HCT116 (cell line): ENCODE measurements around the gene TTYH2. TPM values are rescaled to one million over a fixed set of nuclear protein-coding genes. Genes with fewer than 3 reads are reported as not detected.
"Not testable (repeated sequence)": the region's sequence is repeated elsewhere in the genome, so short reads cannot be mapped to it uniquely, and the experiment has no call there.

ENCODE experiments used
- ATAC-seq: fragments of 200-7000 bp; cut with Tn5 transposase; 2 replicates; pipeline ENCODE4 v1.9.1; 2020; ENCODE audit warnings: mild to moderate bottlenecking, moderate library complexity
- BruUV-seq: library from RNA; stranded (reverse); fragments of 400-500 nt; replicated peaks from 2 replicates; lab custom pipeline; 2021; lab: Mats Ljungman, UMichigan
- CTCF ChIA-PET: fragments of 300-600 bp; sonication (Branson Sonifier 250); formaldehyde crosslinking; loops from one replicate; lab custom pipeline; 2021; ENCODE audit warnings: antibody characterized with exemption; lab: Charles Lee
- POLR2A ChIA-PET: fragments of 300-600, 350-600 bp; sonication (Branson Sonifier 250); formaldehyde crosslinking; loops from one replicate; lab custom pipeline; 2021; ENCODE audit warnings: antibody characterized with exemption; lab: Charles Lee
- RAD21 ChIA-PET, 2 experiments: fragments of 300-600 bp; sonication (Branson Sonifier 250); formaldehyde crosslinking; loops; one replicate each; lab custom pipeline; 2023; ENCODE audit warnings: low total read pairs in 2 of 2; ENCODE audit not compliant: uncharacterized antibody in 2 of 2, unreplicated experiment in 2 of 2, low non-redundant PET in 1 of 2; lab: Charles Lee
- DNase-seq: peaks from one replicate; pipeline ENCODE4 v3.0.0-alpha.2; 2010; ENCODE audit warnings: low read depth, low spot score
- H2AFZ ChIP-seq: fragments of 200-600 bp; shearing (Covaris generic), sonication (generic); 2 replicates; pipeline ENCODE4 v1.6.1; 2017; ENCODE audit warnings: low read depth, mixed run types, mixed read lengths, antibody characterized with exemption, low read length; ENCODE audit not compliant: poor library complexity, severe bottlenecking
- H3K27ac ChIP-seq: 2 replicates; pipeline ENCODE4 v1.5.1; 2012; ENCODE audit warnings: low read depth, low read length
- H3K27me3 ChIP-seq: fragments of 200-600 bp; sonication (generic); 2 replicates; pipeline ENCODE4 v1.6.1; 2016; ENCODE audit warnings: mixed run types, low read length, mixed read lengths; ENCODE audit not compliant: insufficient read depth
- H3K36me3 ChIP-seq, 2 experiments: fragments of 200-500 bp in 1 of 2; fragments of 200-600 bp in 1 of 2; sonication (Bioruptor generic) in 1 of 2; sonication (generic) in 1 of 2; 2 replicates each; pipeline versions ENCODE4 v1.5.1 to v1.6.1; 2014 to 2016; ENCODE audit warnings: low read length in 2 of 2, inconsistent platforms in 1 of 2, mixed read lengths in 1 of 2, mixed run types in 1 of 2; ENCODE audit not compliant: insufficient read depth in 2 of 2, control insufficient read depth in 1 of 2
- H3K4me1 ChIP-seq, 2 experiments: fragments of 200-600 bp in 1 of 2; sonication (generic) in 1 of 2; 2 replicates each; pipeline versions ENCODE4 v1.5.1 to v1.6.1; 2012 to 2017; ENCODE audit warnings: low read length in 2 of 2, inconsistent platforms in 1 of 2, mild to moderate bottlenecking in 1 of 2, mixed read lengths in 1 of 2, mixed run types in 1 of 2, moderate library complexity in 1 of 2; ENCODE audit not compliant: insufficient read depth in 2 of 2, control insufficient read depth in 1 of 2
- H3K4me2 ChIP-seq: fragments of 200-600 bp; sonication (generic); 2 replicates; pipeline ENCODE4 v1.6.1; 2017; ENCODE audit warnings: mixed run types, low read length, mixed read lengths
- H3K4me3 ChIP-seq, 2 experiments: fragments of 200-600 bp in 1 of 2; sonication (generic) in 1 of 2; replicated peaks in 1 of 2; 2 replicates each; pipeline ENCODE4 v1.5.1; 2011 to 2016; ENCODE audit warnings: low read length in 2 of 2, control low read depth in 1 of 2, low read depth in 1 of 2, mild to moderate bottlenecking in 1 of 2, mixed read lengths in 1 of 2, mixed run types in 1 of 2
- H3K79me2 ChIP-seq: fragments of 200-600 bp; sonication (generic); 2 replicates; pipeline ENCODE4 v1.6.1; 2017; ENCODE audit warnings: mild to moderate bottlenecking, mixed run types, low read length, moderate library complexity, mixed read lengths; ENCODE audit not compliant: insufficient read depth
- H3K9ac ChIP-seq: fragments of 200-600 bp; sonication (generic); 2 replicates; pipeline ENCODE4 v1.6.1; 2016; ENCODE audit warnings: low read length, mixed read lengths
- H3K9me2 ChIP-seq: fragments of 200-600 bp; sonication (generic), shearing (Covaris generic); 2 replicates; pipeline ENCODE4 v1.6.1; 2017; ENCODE audit warnings: mixed run types, mild to moderate bottlenecking, moderate library complexity; ENCODE audit not compliant: insufficient read depth
- H3K9me3 ChIP-seq, 2 experiments: fragments of 200-500 bp in 1 of 2; fragments of 200-600 bp in 1 of 2; sonication (Bioruptor generic) in 1 of 2; sonication (generic) in 1 of 2; 2 replicates each; pipeline ENCODE4 v1.6.1; 2014 to 2017; ENCODE audit warnings: low read length in 2 of 2, mixed read lengths in 2 of 2, inconsistent platforms in 1 of 2, low read depth in 1 of 2, mild to moderate bottlenecking in 1 of 2, mixed run types in 1 of 2, moderate library complexity in 1 of 2; ENCODE audit not compliant: control insufficient read depth in 1 of 2, insufficient read depth in 1 of 2
- H4K20me1 ChIP-seq: fragments of 200-600 bp; sonication (generic), shearing (Covaris generic); 2 replicates; pipeline ENCODE4 v1.6.1; 2017; ENCODE audit warnings: mixed run types, mild to moderate bottlenecking, moderate library complexity; ENCODE audit not compliant: insufficient read depth
- EZH2 ChIP-seq: fragments of 200-600 bp; sonication (generic); IDR thresholded peaks from 2 replicates; pipeline ENCODE4 v1.6.1; 2017; ENCODE audit warnings: antibody characterized with exemption, mixed run types
- JUND ChIP-seq: IDR thresholded peaks from 2 replicates; pipeline ENCODE4 v1.6.1; 2012
- POLR2A ChIP-seq: IDR thresholded peaks from 2 replicates; pipeline ENCODE4 v1.7.0; 2011; ENCODE audit warnings: borderline replicate concordance; ENCODE audit not compliant: insufficient read depth, insufficient read length; ENCODE audit errors: extremely low read depth
- POLR2AphosphoS5 ChIP-seq: IDR thresholded peaks from 2 replicates; pipeline ENCODE4 v1.6.1; 2011; ENCODE audit warnings: mild to moderate bottlenecking, low read depth, low read length, moderate library complexity
- SIN3A ChIP-seq: IDR thresholded peaks from 2 replicates; pipeline ENCODE4 v1.6.1; 2012; ENCODE audit warnings: low read depth
- YY1 ChIP-seq: IDR thresholded peaks from 2 replicates; pipeline ENCODE4 v1.6.1; 2011; ENCODE audit warnings: low read length, low read depth, moderate library complexity, mild to moderate bottlenecking; ENCODE audit not compliant: insufficient replicate concordance; ENCODE audit errors: extremely low read depth
- ZFX ChIP-seq: fragments of 450-650 bp; IDR thresholded peaks from 2 replicates; pipeline ENCODE4 v1.6.1; 2017
- intact Hi-C: fragments of 100-400 bp; cut with micrococcal nuclease; formaldehyde crosslinking; loops from 2 replicates; pipeline ENCODE4 v1.10.0; 2022
- total RNA-seq: library from RNA; stranded (reverse); gene quantifications from one replicate; pipeline ENCODE4 v1.2.1, GENCODE V29; 2021; ENCODE audit not compliant: unreplicated experiment
- TF ChIP-seq, protein P1 (sequence below), 3 experiments: fragments of 200-600 bp in 1 of 3; sonication (generic) in 1 of 3; IDR thresholded peaks in 2 of 3; conservative IDR thresholded peaks in 1 of 3; 2 replicates each; pipeline ENCODE4 v1.5.1; 2012 to 2017; ENCODE audit warnings: low read depth in 2 of 3, low read length in 2 of 3, antibody characterized with exemption in 1 of 3, borderline replicate concordance in 1 of 3, control low read depth in 1 of 3, mild to moderate bottlenecking in 1 of 3, mixed read lengths in 1 of 3, mixed run types in 1 of 3, moderate library complexity in 1 of 3; ENCODE audit not compliant: insufficient read depth in 1 of 3
- TF ChIP-seq, protein P2 (sequence below): IDR thresholded peaks from 2 replicates; pipeline ENCODE4 v1.6.1; 2011; ENCODE audit warnings: mild to moderate bottlenecking, low read length, moderate library complexity; ENCODE audit not compliant: insufficient replicate concordance; ENCODE audit errors: extremely low read depth

The TTYH2 gene
- total RNA-seq, 1 experiment from 2014 or later: 10.8 TPM

DNA sequence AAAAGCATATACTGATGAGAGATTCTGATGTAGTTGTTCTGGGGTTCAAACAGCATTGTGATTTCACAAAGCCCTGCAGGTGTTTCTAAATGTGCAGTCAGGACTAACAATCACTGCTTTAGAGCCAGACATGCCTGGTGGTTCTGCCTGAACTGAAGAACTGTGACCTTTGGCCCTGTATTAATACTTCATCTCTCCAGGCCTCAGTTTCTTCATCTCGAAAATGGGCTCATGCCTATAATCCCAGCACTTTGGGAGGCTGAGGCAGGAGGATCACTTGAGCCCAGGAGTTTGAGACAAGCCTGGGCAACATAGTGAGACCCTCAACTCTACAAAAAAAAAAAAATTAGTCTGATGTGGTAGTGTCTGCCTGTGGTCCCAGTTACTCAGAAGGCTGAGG, 64.6 kb downstream of the TTYH2 start:
- no TSS peak for BruUV-seq
- Histone ChIP-seq H3K79me2 (no peaks in the 10 kb centered on the region), H4K20me1 (no peaks in the 10 kb centered on the region), H3K4me3 (no peak overlapping the region), H3K9me3 (no peaks in the 10 kb centered on the region), H3K9me2 (no peaks in the 10 kb centered on the region), H3K27me3 (0 out of 2 replicates have a peak, but pooled peaks cover 3% of the 10 kb centered on the region), H3K4me2 (no peak overlapping the region), H3K9ac (no peak overlapping the region), H2AFZ (no peak overlapping the region), H3K36me3 (no peaks in the 10 kb centered on the region), H3K27ac (no peak overlapping the region), H3K4me1 (peaks cover 3 to 6% of the 10 kb centered on the region in 2 experiments; a peak in 3 of 4 replicates)
- intact Hi-C loops: no loop called here
- no peak for DNase-seq
- CTCF ChIA-PET: no interaction called here
- RAD21 ChIA-PET: no interaction called here
- ATAC-seq: no peak
- POLR2A ChIA-PET: no interaction called here
- TF ChIP-seq EZH2: no peak
- no peak for TF ChIP-seq YY1

DNA sequence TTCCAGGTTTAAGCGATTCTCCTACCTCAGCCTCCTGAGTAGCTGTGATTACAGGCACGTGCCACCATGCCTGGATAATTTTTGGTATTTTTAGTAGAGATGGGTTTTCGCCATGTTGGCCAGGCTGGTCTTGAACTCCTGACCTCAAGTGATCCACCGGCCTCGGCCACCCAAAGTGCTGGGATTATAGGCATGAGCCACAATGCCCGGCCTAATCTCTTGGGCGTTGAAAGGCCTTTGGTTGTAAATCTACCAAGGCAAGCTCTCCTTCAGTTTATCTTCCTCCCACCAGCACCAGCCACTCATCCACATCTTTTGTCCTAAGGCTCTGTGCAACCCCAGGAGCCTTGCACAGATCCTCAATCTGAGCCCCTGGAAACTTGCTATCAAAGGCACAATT, 66.2 kb downstream of the TTYH2 start:
- H3K9me2 ChIP-seq, H3K79me2 ChIP-seq, H3K9me3 ChIP-seq, intact Hi-C loops, DNase-seq, H3K27ac ChIP-seq, H3K4me2 ChIP-seq, BruUV-seq, ATAC-seq, H3K27me3 ChIP-seq, H4K20me1 ChIP-seq, CTCF ChIA-PET, H3K4me3 ChIP-seq, POLR2A ChIA-PET, H2AFZ ChIP-seq, H3K36me3 ChIP-seq, H3K9ac ChIP-seq, H3K4me1 ChIP-seq, RAD21 ChIA-PET: not testable (repeated sequence)

DNA sequence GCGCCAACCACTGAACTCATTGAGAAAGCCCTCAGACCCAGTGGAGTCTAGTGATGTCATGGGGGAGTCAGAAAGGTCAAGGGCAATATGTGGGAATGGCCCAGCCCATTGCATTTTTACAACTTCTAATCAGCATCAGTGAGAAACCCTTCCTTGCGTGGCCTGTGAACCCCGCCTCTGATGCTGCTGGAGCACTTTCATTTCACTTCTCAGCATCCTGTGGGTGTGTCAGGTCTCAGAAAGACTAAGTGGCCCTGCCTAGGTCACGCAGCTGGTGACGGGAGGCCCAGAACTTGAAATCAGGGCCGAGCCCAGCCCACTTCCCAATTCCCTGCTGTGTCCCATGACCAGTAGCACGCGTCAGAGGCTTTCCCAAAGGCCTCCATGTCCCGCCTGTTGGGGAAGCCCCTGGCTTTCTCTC, 66.7 kb downstream of the TTYH2 start:
- H3K9me2 ChIP-seq: no peaks in the 10 kb centered on the region
- DNase-seq: no peak
- H3K27ac ChIP-seq: no peak overlapping the region
- no peak overlapping the region for H3K4me3 ChIP-seq
- POLR2A ChIA-PET: no interaction called here
- intact Hi-C loops: no loop called here
- H3K4me2 ChIP-seq: no peak overlapping the region
- H3K27me3 ChIP-seq: 0 out of 2 replicates have a peak, but pooled peaks cover 3% of the 10 kb centered on the region
- H3K4me1 ChIP-seq: peaks cover 5 to 10% of the 10 kb centered on the region in 2 experiments; a peak in 3 of 4 replicates
- CTCF ChIA-PET: no interaction called here
- H2AFZ ChIP-seq: no peak overlapping the region
- no peak for ATAC-seq
- H3K79me2 ChIP-seq: no peaks in the 10 kb centered on the region
- H4K20me1 ChIP-seq: no peaks in the 10 kb centered on the region
- H3K36me3 ChIP-seq: no peaks in the 10 kb centered on the region
- H3K9ac ChIP-seq: no peak overlapping the region
- no peaks in the 10 kb centered on the region for H3K9me3 ChIP-seq
- BruUV-seq: no TSS peak
- RAD21 ChIA-PET: no interaction called here
- TF ChIP-seq POLR2A (no peak), POLR2AphosphoS5 (no peak), YY1 (no peak), SIN3A (no peak), ZFX (no peak), JUND (no peak)
- TF ChIP-seq, protein P1, sequence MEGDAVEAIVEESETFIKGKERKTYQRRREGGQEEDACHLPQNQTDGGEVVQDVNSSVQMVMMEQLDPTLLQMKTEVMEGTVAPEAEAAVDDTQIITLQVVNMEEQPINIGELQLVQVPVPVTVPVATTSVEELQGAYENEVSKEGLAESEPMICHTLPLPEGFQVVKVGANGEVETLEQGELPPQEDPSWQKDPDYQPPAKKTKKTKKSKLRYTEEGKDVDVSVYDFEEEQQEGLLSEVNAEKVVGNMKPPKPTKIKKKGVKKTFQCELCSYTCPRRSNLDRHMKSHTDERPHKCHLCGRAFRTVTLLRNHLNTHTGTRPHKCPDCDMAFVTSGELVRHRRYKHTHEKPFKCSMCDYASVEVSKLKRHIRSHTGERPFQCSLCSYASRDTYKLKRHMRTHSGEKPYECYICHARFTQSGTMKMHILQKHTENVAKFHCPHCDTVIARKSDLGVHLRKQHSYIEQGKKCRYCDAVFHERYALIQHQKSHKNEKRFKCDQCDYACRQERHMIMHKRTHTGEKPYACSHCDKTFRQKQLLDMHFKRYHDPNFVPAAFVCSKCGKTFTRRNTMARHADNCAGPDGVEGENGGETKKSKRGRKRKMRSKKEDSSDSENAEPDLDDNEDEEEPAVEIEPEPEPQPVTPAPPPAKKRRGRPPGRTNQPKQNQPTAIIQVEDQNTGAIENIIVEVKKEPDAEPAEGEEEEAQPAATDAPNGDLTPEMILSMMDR (IDR thresholded peaks at IDR 0.05 in 2 of 3, conservative IDR thresholded peaks at IDR 0.05 in 1 of 3; ENCODE audit: borderline replicate concordance in 1 of 3, insufficient read depth in 1 of 3, low read depth in 2 of 3, low read length in 2 of 3): no peak
- TF ChIP-seq, protein P2, sequence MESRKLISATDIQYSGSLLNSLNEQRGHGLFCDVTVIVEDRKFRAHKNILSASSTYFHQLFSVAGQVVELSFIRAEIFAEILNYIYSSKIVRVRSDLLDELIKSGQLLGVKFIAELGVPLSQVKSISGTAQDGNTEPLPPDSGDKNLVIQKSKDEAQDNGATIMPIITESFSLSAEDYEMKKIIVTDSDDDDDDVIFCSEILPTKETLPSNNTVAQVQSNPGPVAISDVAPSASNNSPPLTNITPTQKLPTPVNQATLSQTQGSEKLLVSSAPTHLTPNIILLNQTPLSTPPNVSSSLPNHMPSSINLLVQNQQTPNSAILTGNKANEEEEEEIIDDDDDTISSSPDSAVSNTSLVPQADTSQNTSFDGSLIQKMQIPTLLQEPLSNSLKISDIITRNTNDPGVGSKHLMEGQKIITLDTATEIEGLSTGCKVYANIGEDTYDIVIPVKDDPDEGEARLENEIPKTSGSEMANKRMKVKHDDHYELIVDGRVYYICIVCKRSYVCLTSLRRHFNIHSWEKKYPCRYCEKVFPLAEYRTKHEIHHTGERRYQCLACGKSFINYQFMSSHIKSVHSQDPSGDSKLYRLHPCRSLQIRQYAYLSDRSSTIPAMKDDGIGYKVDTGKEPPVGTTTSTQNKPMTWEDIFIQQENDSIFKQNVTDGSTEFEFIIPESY: no peak
